ENCODE results near the gene RPIA.

Gene RPIA

GRCh38 chr2:88684519-88684918 lies 7.0 kb upstream of the RPIA start:
- TF ChIP-seq YY1 (IDR thresholded peaks at IDR 0.05; ENCODE audit: insufficient read depth, insufficient read length) = no peak
- no peak for TF ChIP-seq ZNF274 (IDR thresholded peaks at IDR 0.05; ENCODE audit: low read depth, low read length)
- no peak for TF ChIP-seq SUZ12 (IDR thresholded peaks at IDR 0.05; ENCODE audit: extremely low read depth, insufficient read depth, insufficient read length)
- H3K36me3 ChIP-seq (ENCODE audit: insufficient read depth, insufficient read length, low read length) = no peaks in the 10 kb centered on the region
- DNase-seq (ENCODE audit: low read depth, low spot score) = no peak
- no peaks in the 10 kb centered on the region for H3K4me1 ChIP-seq (ENCODE audit: insufficient read depth, insufficient read length)
- H3K9me3 ChIP-seq (ENCODE audit: insufficient read depth, low read length) = peaks cover 73% of the 10 kb centered on the region
- H3K4me3 ChIP-seq (ENCODE audit: insufficient read length, low read depth) = no peak overlapping the region
- no peaks in the 10 kb centered on the region for H3K27me3 ChIP-seq (ENCODE audit: insufficient read depth, insufficient read length)
- H3K9ac ChIP-seq (ENCODE audit: insufficient read length, low read depth) = no peak overlapping the region

GRCh38 chr2:88686320-88686719 lies 5.2 kb upstream of the RPIA start:
- Histone ChIP-seq H3K9ac (ENCODE audit: insufficient read length, low read depth) (no peak overlapping the region), H3K36me3 (ENCODE audit: insufficient read depth, insufficient read length, low read length) (no peaks in the 10 kb centered on the region), H3K4me3 (ENCODE audit: insufficient read length, low read depth) (no peak overlapping the region), H3K9me3 (ENCODE audit: insufficient read depth, low read length) (peaks cover 79% of the 10 kb centered on the region), H3K27me3 (ENCODE audit: insufficient read depth, insufficient read length) (no peaks in the 10 kb centered on the region), H3K4me1 (ENCODE audit: insufficient read depth, insufficient read length) (no peaks in the 10 kb centered on the region)
- TF ChIP-seq SUZ12 (IDR thresholded peaks at IDR 0.05; ENCODE audit: extremely low read depth, insufficient read depth, insufficient read length) = no peak
- no peak for TF ChIP-seq YY1 (IDR thresholded peaks at IDR 0.05; ENCODE audit: insufficient read depth, insufficient read length)
- TF ChIP-seq ZNF274 (IDR thresholded peaks at IDR 0.05; ENCODE audit: low read depth, low read length) = no peak
- DNase-seq (ENCODE audit: low read depth, low spot score) = no peak

- Histone ChIP-seq H3K4me3 (ENCODE audit: insufficient read length, low read depth) (no peak overlapping the region), H3K4me1 (ENCODE audit: insufficient read depth, insufficient read length) (no peaks in the 10 kb centered on the region), H3K36me3 (ENCODE audit: insufficient read depth, insufficient read length, low read length) (no peaks in the 10 kb centered on the region), H3K9me3 (ENCODE audit: insufficient read depth, low read length) (peaks cover 68% of the 10 kb centered on the region), H3K9ac (ENCODE audit: insufficient read length, low read depth) (no peak overlapping the region), H3K27me3 (ENCODE audit: insufficient read depth, insufficient read length) (no peaks in the 10 kb centered on the region)
- DNase-seq (ENCODE audit: low read depth, low spot score) = no peak
- TF ChIP-seq SUZ12 (IDR thresholded peaks at IDR 0.05; ENCODE audit: extremely low read depth, insufficient read depth, insufficient read length) (no peak), YY1 (IDR thresholded peaks at IDR 0.05; ENCODE audit: insufficient read depth, insufficient read length) (no peak), ZNF274 (IDR thresholded peaks at IDR 0.05; ENCODE audit: low read depth, low read length) (no peak)
These were observed 4.1 kb upstream of the RPIA start for GRCh38 chr2:88687384-88687783.

DNA sequence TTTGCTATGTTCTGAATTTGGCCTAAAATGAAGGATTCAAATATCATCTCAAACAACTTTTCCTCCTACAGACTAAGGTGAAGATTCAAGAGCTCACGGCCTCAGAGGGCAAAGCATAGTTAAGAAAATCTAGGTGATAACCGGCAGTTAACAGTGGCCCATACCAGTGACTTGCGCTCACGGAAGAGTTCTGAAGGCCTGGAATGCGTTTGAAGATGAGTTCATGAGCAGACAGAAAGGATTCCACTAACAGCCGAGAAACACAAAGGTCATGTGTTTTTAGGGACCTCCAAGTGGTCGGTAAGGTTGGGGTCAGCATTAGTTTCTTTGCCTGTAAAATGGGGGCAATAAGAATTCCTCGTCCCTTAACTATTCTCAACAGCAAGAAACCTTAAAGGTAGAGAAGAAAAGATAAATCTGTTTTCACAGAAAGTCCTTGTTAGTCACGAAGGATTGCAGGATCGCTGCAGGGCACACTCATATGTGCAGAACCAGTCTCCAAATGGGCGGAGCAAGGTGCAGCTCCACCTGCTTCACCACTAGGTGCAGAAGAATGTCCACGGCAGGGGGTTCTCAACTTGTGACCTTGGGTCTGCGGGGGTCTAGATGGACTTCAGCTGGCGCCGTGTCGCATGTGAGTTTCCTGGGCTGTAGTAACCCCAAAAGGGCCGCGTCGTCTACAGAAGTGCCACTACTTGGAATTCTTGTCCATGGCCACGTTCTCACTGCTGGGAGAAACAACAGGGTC lies 708 bp upstream of the RPIA start:
- Histone ChIP-seq H3K4me1 (ENCODE audit: insufficient read depth, insufficient read length) (no peaks in the 10 kb centered on the region), H3K9ac (ENCODE audit: insufficient read length, low read depth) (peak overlapping the region; percentile 27), H3K27me3 (ENCODE audit: insufficient read depth, insufficient read length) (no peaks in the 10 kb centered on the region), H3K36me3 (ENCODE audit: insufficient read depth, insufficient read length, low read length) (no peaks in the 10 kb centered on the region), H3K4me3 (ENCODE audit: insufficient read length, low read depth) (peak overlapping the region; percentile 65), H3K9me3 (ENCODE audit: insufficient read depth, low read length) (peaks cover 35% of the 10 kb centered on the region)
- DNase-seq (ENCODE audit: low read depth, low spot score) = no peak
- TF ChIP-seq SUZ12 (IDR thresholded peaks at IDR 0.05; ENCODE audit: extremely low read depth, insufficient read depth, insufficient read length) = no peak
- no peak for TF ChIP-seq ZNF274 (IDR thresholded peaks at IDR 0.05; ENCODE audit: low read depth, low read length)
- TF ChIP-seq YY1 (IDR thresholded peaks at IDR 0.05; ENCODE audit: insufficient read depth, insufficient read length) = no peak

GRCh38 chr2:88692187-88692586 lies 714 bp downstream of the RPIA start:
- Histone ChIP-seq H3K9ac (ENCODE audit: insufficient read length, low read depth) (peak overlapping the region; percentile 37), H3K9me3 (ENCODE audit: insufficient read depth, low read length) (peaks cover 22% of the 10 kb centered on the region), H3K36me3 (ENCODE audit: insufficient read depth, insufficient read length, low read length) (no peaks in the 10 kb centered on the region), H3K27me3 (ENCODE audit: insufficient read depth, insufficient read length) (no peaks in the 10 kb centered on the region), H3K4me3 (ENCODE audit: insufficient read length, low read depth) (peak overlapping the region; percentile 65), H3K4me1 (ENCODE audit: insufficient read depth, insufficient read length) (no peaks in the 10 kb centered on the region)
- no peak for DNase-seq (ENCODE audit: low read depth, low spot score)
- TF ChIP-seq YY1 (IDR thresholded peaks at IDR 0.05; ENCODE audit: insufficient read depth, insufficient read length) (no peak), SUZ12 (IDR thresholded peaks at IDR 0.05; ENCODE audit: extremely low read depth, insufficient read depth, insufficient read length) (no peak), ZNF274 (IDR thresholded peaks at IDR 0.05; ENCODE audit: low read depth, low read length) (no peak)

GRCh38 chr2:88693911-88694414 lies 2.5 kb downstream of the RPIA start:
- peaks cover 3% of the 10 kb centered on the region for H3K36me3 ChIP-seq (ENCODE audit: insufficient read depth, insufficient read length, low read length)
- H3K9ac ChIP-seq (ENCODE audit: insufficient read length, low read depth) = no peak overlapping the region
- H3K4me3 ChIP-seq (ENCODE audit: insufficient read length, low read depth) = no peak overlapping the region
- peaks cover 21% of the 10 kb centered on the region for H3K9me3 ChIP-seq (ENCODE audit: insufficient read depth, low read length)
- TF ChIP-seq YY1 (IDR thresholded peaks at IDR 0.05; ENCODE audit: insufficient read depth, insufficient read length) = no peak
- TF ChIP-seq ZNF274 (IDR thresholded peaks at IDR 0.05; ENCODE audit: low read depth, low read length) = no peak
- TF ChIP-seq SUZ12 (IDR thresholded peaks at IDR 0.05; ENCODE audit: extremely low read depth, insufficient read depth, insufficient read length) = no peak
- H3K4me1 ChIP-seq (ENCODE audit: insufficient read depth, insufficient read length) = no peaks in the 10 kb centered on the region
- H3K27me3 ChIP-seq (ENCODE audit: insufficient read depth, insufficient read length) = no peaks in the 10 kb centered on the region
- no peak for DNase-seq (ENCODE audit: low read depth, low spot score)

DNA sequence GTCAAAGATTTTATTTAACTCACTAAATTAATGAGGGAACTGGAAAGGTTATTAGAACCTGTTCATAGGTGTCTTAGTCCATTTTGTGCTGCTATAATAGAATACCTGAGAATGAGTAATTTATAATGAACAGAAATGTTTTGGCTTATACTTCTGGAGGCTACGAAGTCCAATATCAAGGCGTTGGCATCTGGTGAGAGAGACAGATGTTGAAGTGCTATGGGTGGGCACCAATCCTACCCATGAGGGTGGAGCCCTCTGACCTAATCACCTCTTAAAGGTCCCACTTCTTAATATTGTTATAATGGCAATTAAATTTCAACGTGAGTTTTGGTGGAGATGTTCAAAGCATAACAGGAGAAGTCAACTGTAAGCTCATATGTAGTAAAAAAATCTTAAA lies 5.1 kb downstream of the RPIA start:
- no peaks in the 10 kb centered on the region; the same call in 1 of the 2 replicates for H3K9me3 ChIP-seq (ENCODE audit: insufficient read depth, low read length)
- TF ChIP-seq ZNF274 (IDR thresholded peaks at IDR 0.05; ENCODE audit: low read depth, low read length) = no peak
- no peak for TF ChIP-seq SUZ12 (IDR thresholded peaks at IDR 0.05; ENCODE audit: extremely low read depth, insufficient read depth, insufficient read length)
- TF ChIP-seq YY1 (IDR thresholded peaks at IDR 0.05; ENCODE audit: insufficient read depth, insufficient read length) = no peak
- H3K27me3 ChIP-seq (ENCODE audit: insufficient read depth, insufficient read length) = no peaks in the 10 kb centered on the region
- no peak overlapping the region for H3K4me3 ChIP-seq (ENCODE audit: insufficient read length, low read depth)
- H3K9ac ChIP-seq (ENCODE audit: insufficient read length, low read depth) = no peak overlapping the region
- peaks cover 20% of the 10 kb centered on the region for H3K36me3 ChIP-seq (ENCODE audit: insufficient read depth, insufficient read length, low read length)
- no peak for DNase-seq (ENCODE audit: low read depth, low spot score)
- no peaks in the 10 kb centered on the region for H3K4me1 ChIP-seq (ENCODE audit: insufficient read depth, insufficient read length)

All from NT2/D1 (cell line).